ENCODE measurements around the gene SEMA3D.

Gene SEMA3D

GRCh38 chr7:85052056-85052737, 134.7 kb downstream of the SEMA3D start:
- Histone ChIP-seq H4K20me1 (ENCODE audit: insufficient read depth, low read length) (no peaks in the 10 kb centered on the region), H3K27me3 (ENCODE audit: low read depth, low read length) (no peaks in the 10 kb centered on the region), H3K36me3 (replicated peaks; ENCODE audit: low read depth, low read length) (no peaks in the 10 kb centered on the region), H3K4me2 (ENCODE audit: low read length) (no peak overlapping the region), H3K27ac (ENCODE audit: low read length) (no peak overlapping the region), H3K9ac (ENCODE audit: low read length) (no peak overlapping the region), H3K4me3 (ENCODE audit: low read length) (no peak overlapping the region), H2AFZ (ENCODE audit: low read depth, low read length) (no peak overlapping the region), H3K9me3 (ENCODE audit: insufficient read depth, low read length) (no peaks in the 10 kb centered on the region), H3K4me1 (ENCODE audit: low read length) (no peaks in the 10 kb centered on the region), H3K79me2 (ENCODE audit: low read length) (no peaks in the 10 kb centered on the region)
- TF ChIP-seq, protein P1, sequence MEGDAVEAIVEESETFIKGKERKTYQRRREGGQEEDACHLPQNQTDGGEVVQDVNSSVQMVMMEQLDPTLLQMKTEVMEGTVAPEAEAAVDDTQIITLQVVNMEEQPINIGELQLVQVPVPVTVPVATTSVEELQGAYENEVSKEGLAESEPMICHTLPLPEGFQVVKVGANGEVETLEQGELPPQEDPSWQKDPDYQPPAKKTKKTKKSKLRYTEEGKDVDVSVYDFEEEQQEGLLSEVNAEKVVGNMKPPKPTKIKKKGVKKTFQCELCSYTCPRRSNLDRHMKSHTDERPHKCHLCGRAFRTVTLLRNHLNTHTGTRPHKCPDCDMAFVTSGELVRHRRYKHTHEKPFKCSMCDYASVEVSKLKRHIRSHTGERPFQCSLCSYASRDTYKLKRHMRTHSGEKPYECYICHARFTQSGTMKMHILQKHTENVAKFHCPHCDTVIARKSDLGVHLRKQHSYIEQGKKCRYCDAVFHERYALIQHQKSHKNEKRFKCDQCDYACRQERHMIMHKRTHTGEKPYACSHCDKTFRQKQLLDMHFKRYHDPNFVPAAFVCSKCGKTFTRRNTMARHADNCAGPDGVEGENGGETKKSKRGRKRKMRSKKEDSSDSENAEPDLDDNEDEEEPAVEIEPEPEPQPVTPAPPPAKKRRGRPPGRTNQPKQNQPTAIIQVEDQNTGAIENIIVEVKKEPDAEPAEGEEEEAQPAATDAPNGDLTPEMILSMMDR (IDR thresholded peaks at IDR 0.05; ENCODE audit: low read depth, low read length) = no peak
- no peak for TF ChIP-seq EZH2phosphoT487 (IDR thresholded peaks at IDR 0.05; ENCODE audit: low read depth)

GRCh38 chr7:85046534-85046933, 140.3 kb downstream of the SEMA3D start:
- no peaks in the 10 kb centered on the region for H4K20me1 ChIP-seq (ENCODE audit: insufficient read depth, low read length)
- no peaks in the 10 kb centered on the region for H3K27me3 ChIP-seq (ENCODE audit: low read depth, low read length)
- H3K9ac ChIP-seq (ENCODE audit: low read length) = no peak overlapping the region
- H3K4me1 ChIP-seq (ENCODE audit: low read length) = no peaks in the 10 kb centered on the region
- TF ChIP-seq, protein P1 (IDR thresholded peaks at IDR 0.05; ENCODE audit: low read depth, low read length) = no peak
- no peak for TF ChIP-seq EZH2phosphoT487 (IDR thresholded peaks at IDR 0.05; ENCODE audit: low read depth)
- H3K36me3 ChIP-seq (replicated peaks; ENCODE audit: low read depth, low read length) = no peaks in the 10 kb centered on the region
- H2AFZ ChIP-seq (ENCODE audit: low read depth, low read length) = no peak overlapping the region
- H3K9me3 ChIP-seq (ENCODE audit: insufficient read depth, low read length) = no peaks in the 10 kb centered on the region
- H3K27ac ChIP-seq (ENCODE audit: low read length) = no peak overlapping the region
- no peaks in the 10 kb centered on the region for H3K79me2 ChIP-seq (ENCODE audit: low read length)
- H3K4me3 ChIP-seq (ENCODE audit: low read length) = no peak overlapping the region
- no peak overlapping the region for H3K4me2 ChIP-seq (ENCODE audit: low read length)

DNA sequence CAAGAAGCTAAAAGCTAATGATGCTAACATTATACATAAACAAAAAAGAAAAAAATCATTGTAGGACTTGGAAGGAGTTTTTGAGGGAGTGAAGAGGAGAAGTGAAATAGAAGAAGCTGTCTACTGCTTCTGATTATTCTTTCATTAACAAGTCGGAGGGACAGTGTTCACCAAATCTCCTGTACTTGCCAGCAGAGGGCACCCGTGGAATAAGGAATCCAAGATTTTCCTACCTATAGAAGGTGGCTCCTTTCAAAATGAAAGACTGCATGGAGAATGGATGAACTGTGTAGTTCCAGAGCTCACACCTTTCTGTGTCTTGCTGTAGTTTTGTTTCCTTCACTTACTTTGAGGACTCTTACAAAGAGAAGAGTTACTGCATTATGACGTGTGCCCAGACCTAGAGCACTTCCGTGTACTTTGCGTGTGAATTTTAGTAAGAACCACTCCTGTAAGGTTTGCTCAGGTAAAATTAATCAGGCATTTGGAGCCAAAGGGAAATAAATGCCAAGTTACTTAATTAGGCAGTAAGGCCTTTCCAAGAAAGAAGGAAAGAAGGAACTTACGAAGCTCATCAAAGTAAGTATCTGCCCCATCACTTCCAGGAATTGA, 145.1 kb downstream of the SEMA3D start:
- Histone ChIP-seq H3K27me3 (ENCODE audit: low read depth, low read length) (no peaks in the 10 kb centered on the region), H3K4me3 (ENCODE audit: low read length) (no peak overlapping the region), H3K9ac (ENCODE audit: low read length) (no peak overlapping the region), H2AFZ (ENCODE audit: low read depth, low read length) (no peak overlapping the region), H3K4me1 (ENCODE audit: low read length) (peaks cover 15% of the 10 kb centered on the region; the same call in 1 of the 2 replicates), H3K9me3 (ENCODE audit: insufficient read depth, low read length) (no peaks in the 10 kb centered on the region), H3K36me3 (replicated peaks; ENCODE audit: low read depth, low read length) (no peaks in the 10 kb centered on the region), H3K27ac (ENCODE audit: low read length) (no peak overlapping the region), H3K4me2 (ENCODE audit: low read length) (0 out of 2 replicates have a peak overlapping the region, but pooled peaks have one; percentile 15), H3K79me2 (ENCODE audit: low read length) (no peaks in the 10 kb centered on the region), H4K20me1 (ENCODE audit: insufficient read depth, low read length) (no peaks in the 10 kb centered on the region)
- no peak for TF ChIP-seq EZH2phosphoT487 (IDR thresholded peaks at IDR 0.05; ENCODE audit: low read depth)
- TF ChIP-seq, protein P1 (IDR thresholded peaks at IDR 0.05; ENCODE audit: low read depth, low read length) = peak; percentile 91

- Histone ChIP-seq H3K4me1 (ENCODE audit: low read length) (peaks cover 15% of the 10 kb centered on the region; the same call in 1 of the 2 replicates), H3K4me2 (ENCODE audit: low read length) (peak overlapping the region; percentile 88), H3K27me3 (ENCODE audit: low read depth, low read length) (no peaks in the 10 kb centered on the region), H4K20me1 (ENCODE audit: insufficient read depth, low read length) (no peaks in the 10 kb centered on the region), H3K9me3 (ENCODE audit: insufficient read depth, low read length) (no peaks in the 10 kb centered on the region), H3K27ac (ENCODE audit: low read length) (no peak overlapping the region), H3K4me3 (ENCODE audit: low read length) (peak overlapping the region; percentile 69), H3K79me2 (ENCODE audit: low read length) (no peaks in the 10 kb centered on the region), H3K36me3 (replicated peaks; ENCODE audit: low read depth, low read length) (no peaks in the 10 kb centered on the region), H3K9ac (ENCODE audit: low read length) (peak overlapping the region; percentile 5; the same call in 1 of the 2 replicates), H2AFZ (ENCODE audit: low read depth, low read length) (peak overlapping the region; percentile 79)
- TF ChIP-seq, protein P1 (IDR thresholded peaks at IDR 0.05; ENCODE audit: low read depth, low read length) = no peak
- TF ChIP-seq EZH2phosphoT487 (IDR thresholded peaks at IDR 0.05; ENCODE audit: low read depth) = no peak
Measured at GRCh38 chr7:85039196-85039923, 147.5 kb downstream of the SEMA3D start.
